Activated T-helper 9 cell treated with anti-CD3 and anti-CD28 coated beads, Interleukin-2, amount 50 U/mL, for 16 hours (primary cell): ENCODE results near the gene PGF.
"Not testable (repeated sequence)": the region's sequence is repeated elsewhere in the genome, so short reads cannot be mapped to it uniquely, and the experiment has no call there.

Experiments
- DNase-seq: peaks from one replicate; pipeline ENCODE4 v3.0.0-alpha.2; 2020; ENCODE audit warnings: low read depth

Gene PGF

DNA sequence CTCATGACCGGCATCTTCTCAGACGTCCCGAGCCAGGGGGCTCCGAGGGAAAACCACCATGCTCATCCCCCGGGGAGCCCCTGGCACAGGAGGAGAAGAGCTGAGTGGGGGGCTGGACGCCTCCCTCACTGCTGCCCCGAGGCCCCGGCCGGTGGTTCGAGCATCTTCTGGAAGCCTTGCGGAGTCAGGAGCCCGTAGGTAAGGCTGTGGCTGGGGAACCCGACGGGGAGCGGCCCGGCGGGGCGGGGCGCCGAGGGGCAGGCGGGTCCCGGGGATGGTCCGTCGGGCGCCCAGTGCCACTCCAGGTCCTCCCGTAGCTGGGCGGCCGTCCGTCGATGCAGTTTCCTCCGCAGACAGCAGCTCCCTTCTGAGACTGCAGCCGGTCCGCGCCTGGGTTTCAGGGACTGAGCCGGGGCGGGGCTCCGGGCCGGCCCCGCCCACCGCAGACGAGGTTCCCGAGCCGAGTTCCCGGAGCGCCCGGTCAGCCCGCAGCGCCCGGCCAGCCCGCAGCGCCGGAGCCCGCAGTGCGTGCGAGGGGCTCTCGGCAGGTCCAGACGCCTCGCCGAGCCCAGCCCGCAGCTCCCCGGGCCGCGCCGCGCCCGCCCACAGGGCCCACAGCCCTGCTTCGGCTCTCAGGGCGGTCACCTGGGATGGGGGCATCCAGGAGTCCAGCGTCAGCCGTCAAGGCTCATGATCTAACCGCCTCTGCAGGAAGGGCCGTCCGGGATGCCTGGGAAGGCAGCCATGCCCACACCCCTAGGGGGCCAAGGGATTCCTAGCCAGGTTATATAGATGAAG, at the start of gene PGF:
Gene PGF, minus strand, starts transcription at position 369 of the 798 bp plus-strand sequence. Its CDS starts 355 bp downstream, at position 14.
- peak; percentile 6 for DNase-seq

- no peak for DNase-seq
Measured at GRCh38 chr14:75003250-75004027, 48.0 kb upstream of the PGF start.

GRCh38 chr14:75002392-75003249, 47.2 kb upstream of the PGF start, which contains the start of gene EIF2B2:
TSS of gene EIF2B2 (plus strand) at chr14:75002921. CDS start at chr14:75002991, 70 bp downstream.
- DNase-seq: peak; percentile 99

DNA sequence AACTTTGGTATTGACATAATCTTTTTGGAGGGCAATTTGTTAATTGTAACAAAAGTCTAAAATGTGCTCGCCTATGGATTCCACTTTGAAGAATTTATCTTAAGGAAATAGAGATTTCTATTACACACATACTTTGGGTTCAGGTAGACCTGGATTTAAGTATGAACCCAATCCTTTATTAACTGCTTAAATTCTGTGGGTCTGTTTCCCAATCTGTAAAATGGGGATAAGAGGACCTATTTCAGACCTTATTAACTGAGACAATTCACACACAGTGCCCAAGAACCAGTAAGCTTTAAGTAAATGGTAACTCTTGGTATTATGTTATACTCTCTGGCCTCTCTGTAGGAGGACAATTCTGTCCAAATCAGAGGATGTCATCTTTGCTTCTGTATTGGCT, 46.5 kb upstream of the PGF start:
- no peak for DNase-seq

DNA sequence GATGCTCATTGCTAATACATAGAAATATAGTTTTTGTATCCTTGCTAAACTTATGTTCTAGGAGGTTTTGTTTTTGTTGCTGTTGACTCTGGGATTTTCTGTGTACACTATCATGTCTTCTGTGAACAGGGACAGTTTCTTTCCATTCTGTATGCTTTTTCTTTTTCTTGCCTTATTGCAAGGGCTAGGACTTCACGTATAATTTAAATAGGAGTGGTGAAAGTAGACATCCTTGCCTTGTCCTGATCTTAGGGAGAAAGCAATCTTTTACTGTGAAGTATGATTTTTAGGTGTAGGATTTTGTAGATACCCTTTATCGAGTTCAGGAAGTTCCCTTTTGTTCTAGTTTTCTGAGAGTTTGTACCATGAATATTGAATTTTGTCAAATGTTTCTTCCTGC, 45.9 kb upstream of the PGF start:
- DNase-seq: no peak

GRCh38 chr14:74995781-74996180, 40.4 kb upstream of the PGF start:
- DNase-seq: not testable (repeated sequence)

- DNase-seq: not testable (repeated sequence)
Measured at GRCh38 chr14:74994182-74994581, 38.8 kb upstream of the PGF start.

GRCh38 chr14:74988993-74989392, 33.6 kb upstream of the PGF start:
- DNase-seq: no peak

- no peak for DNase-seq
Measured at GRCh38 chr14:74988131-74988530, 32.7 kb upstream of the PGF start.

- no peak for DNase-seq
Measured at GRCh38 chr14:74985806-74986205, 30.4 kb upstream of the PGF start.

GRCh38 chr14:74985028-74985310, 29.6 kb upstream of the PGF start:
- DNase-seq: no peak

DNA sequence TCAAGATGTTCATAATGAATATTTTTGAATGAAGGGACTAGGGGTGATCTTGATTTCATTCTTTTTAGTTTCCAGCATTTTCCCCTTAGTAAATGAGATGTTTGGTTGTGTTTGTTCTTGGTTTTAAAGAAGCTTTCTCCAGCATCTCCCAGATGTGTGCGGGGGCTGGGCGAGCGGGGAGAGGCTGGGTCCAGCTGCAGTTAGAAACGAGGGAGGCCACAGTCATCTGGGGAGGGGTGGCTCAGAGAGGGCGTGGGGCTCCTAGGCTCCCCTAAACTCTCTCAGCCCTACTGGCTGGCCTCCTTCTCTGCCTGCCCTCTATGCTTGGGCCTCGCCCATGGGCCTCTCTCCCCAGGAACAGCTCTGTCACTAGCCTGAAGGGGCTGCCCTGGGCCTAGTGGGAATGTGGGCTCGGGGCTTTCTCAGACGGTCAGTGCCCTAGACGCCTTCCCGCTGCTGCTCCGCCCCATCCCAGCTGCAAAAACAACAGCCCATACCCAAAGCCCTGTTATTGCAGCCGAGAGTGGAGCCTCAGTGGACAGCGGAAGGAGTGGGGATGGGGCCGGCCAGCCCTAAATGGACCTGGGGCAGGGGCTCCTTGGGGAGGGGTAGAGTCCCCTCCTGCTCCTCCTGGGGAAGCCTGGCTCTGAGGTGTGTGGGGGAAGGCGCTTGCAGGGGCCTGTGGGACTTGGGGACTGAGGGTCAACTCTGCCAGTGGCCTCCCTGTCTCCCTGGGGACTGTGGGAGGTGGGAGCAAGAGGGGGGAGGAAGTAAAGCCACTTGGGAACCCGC, 29.0 kb upstream of the PGF start:
- DNase-seq: no peak

DNA sequence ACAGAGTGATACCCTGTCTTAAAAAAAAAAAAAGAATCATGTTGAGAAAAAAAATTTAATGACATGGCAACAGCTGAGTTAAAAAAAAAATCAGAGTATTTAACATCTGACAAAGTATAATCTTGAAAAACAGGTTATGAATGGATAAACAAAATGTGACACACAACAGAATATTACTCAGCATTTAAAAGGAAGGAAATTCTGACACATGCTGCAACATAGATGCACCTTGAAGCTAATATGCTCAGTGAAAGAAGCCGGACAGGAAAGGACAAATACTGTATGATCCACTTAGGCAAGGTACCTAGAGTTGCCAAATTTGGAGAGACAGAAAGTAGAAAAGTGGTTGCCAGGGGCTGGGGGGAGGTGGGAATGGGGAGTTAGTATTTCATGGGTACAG, 27.9 kb upstream of the PGF start:
- DNase-seq: no peak

DNA sequence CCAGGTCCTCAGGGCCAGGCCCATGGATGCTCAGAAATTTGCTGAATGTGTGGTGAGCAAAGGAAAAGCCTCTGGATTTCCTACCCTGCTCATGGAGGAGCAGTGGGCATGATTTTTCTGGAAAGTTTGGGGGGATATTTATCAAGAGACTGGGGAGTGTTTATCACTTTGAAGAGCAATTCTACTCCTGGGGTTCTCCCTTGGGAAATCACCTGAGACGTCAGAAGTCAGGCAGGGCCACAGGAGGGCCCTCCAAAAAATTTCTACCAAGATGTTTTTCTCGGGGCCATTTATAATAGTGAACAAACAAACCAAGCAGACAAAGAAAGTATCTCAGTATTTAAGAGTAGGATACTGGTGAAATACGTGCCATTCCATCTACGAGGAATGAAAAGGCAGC, 27.3 kb upstream of the PGF start:
- DNase-seq: no peak

- DNase-seq: no peak
Measured at GRCh38 chr14:74981833-74982232, 26.4 kb upstream of the PGF start.

GRCh38 chr14:74981462-74981782, 26.0 kb upstream of the PGF start:
- no peak for DNase-seq

GRCh38 chr14:74980731-74981461, 25.5 kb upstream of the PGF start:
- DNase-seq: no peak

DNA sequence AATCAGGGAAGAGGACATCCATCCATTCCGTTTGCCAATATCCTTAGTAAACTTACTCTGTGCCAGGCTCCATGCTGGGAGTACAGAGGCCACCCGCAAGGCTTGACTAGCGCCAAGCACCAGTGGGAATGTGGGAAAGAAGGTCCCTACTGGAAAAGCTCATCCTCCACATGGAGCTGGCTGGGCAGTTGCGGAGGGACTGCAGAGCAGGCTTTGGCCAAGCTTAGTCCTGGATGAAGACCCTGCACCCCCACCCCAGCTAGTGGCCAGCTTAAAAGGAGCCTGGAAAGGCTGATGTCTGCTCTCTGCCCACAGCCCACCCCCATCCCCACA, 25.0 kb upstream of the PGF start:
- no peak for DNase-seq

- DNase-seq: no peak
Measured at GRCh38 chr14:74979442-74980397, 24.3 kb upstream of the PGF start.

- no peak for DNase-seq
Measured at GRCh38 chr14:74979029-74979428, 23.6 kb upstream of the PGF start.
